ENCODE measurements around the gene KLHL42.
"Not testable (repeated sequence)": the region's sequence is repeated elsewhere in the genome, so short reads cannot be mapped to it uniquely, and the experiment has no call there.

The KLHL42 gene, protein sequence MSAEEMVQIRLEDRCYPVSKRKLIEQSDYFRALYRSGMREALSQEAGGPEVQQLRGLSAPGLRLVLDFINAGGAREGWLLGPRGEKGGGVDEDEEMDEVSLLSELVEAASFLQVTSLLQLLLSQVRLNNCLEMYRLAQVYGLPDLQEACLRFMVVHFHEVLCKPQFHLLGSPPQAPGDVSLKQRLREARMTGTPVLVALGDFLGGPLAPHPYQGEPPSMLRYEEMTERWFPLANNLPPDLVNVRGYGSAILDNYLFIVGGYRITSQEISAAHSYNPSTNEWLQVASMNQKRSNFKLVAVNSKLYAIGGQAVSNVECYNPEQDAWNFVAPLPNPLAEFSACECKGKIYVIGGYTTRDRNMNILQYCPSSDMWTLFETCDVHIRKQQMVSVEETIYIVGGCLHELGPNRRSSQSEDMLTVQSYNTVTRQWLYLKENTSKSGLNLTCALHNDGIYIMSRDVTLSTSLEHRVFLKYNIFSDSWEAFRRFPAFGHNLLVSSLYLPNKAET

GRCh38 chr12:27779920-27780611 lies at the start of gene KLHL42, which contains the start of gene MANSC4:
KLHL42 (plus strand) TSS chr12:27780233; CDS start chr12:27780331, 98 bp downstream.
MANSC4 (minus strand) TSS chr12:27780236; CDS start chr12:27771276, 8,960 bp downstream.
- DNase-seq, result peak; percentile 69

GRCh38 chr12:27732281-27732680 lies 47.8 kb upstream of the KLHL42 start:
- DNase-seq, result peak; percentile 15

DNA sequence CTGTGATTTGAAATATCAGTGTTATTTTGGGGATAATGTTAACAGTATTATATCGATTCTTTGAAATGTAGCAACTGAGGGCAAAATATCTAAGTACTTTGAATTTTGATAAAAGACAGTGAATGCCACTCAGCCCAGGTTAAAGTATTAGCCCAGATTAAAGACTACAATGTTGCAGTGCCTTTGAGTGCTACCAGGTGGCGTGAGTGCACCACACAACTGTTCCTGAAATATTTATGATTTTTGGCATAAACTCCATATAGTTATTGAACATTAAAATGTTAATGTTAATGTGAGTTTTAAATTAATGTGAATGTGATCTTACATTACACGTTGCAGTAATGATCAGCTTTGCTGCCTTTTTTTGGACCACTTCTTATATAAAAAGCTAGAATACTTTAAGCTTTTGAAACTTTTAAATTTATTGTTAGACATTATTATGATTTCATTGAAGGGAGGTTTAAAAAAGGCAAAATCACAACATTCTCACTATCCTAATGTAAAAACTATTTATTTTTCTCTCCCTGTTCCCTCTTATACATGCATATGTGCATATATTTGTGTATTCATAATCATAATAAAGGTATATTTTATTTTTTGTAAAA lies 46.9 kb upstream of the KLHL42 start:
- DNase-seq, result peak; percentile 27

- DNase-seq, result no peak
Observed at GRCh38 chr12:27733791-27734190, 46.2 kb upstream of the KLHL42 start.

DNA sequence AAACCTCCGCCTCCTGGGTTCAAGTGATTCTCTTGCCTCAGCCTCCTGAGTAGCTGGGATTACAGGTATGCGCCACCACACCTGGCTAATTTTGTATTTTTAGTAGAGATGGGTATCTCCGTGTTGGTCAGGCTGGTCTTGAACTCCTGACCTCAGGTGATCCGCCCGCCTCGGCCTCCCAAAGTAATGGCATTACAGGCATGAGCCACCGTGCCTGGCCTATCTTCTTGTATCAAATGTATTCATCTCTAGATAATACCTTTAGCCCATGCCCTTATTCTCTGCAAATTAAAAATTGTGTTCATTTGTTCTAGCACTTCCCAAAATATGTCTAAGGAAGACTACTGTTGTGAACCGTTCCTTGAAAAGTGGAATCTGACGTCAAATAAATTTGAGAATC lies 45.7 kb upstream of the KLHL42 start:
- DNase-seq, result not testable (repeated sequence)

- DNase-seq, result no peak
Observed at GRCh38 chr12:27743601-27744000, 36.4 kb upstream of the KLHL42 start.

DNA sequence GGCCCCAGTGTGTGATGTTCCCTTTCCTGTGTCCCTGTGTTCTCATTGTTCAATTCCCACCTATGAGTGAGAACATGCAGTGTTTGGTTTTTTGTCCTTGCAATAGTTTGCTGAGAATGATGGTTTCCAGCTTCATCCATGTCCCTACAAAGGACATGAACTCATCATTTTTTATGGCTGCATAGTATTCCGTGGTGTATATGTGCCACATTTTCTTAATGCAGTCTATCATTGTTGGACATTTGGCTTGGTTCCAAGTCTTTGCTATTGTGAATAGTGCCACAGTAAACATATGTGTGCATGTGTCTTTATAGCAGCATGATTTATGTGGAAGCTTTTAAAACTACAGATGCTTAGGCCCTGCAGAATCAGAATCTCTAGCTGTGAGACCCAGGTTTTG lies 34.3 kb upstream of the KLHL42 start:
- DNase-seq, result not testable (repeated sequence)

DNA sequence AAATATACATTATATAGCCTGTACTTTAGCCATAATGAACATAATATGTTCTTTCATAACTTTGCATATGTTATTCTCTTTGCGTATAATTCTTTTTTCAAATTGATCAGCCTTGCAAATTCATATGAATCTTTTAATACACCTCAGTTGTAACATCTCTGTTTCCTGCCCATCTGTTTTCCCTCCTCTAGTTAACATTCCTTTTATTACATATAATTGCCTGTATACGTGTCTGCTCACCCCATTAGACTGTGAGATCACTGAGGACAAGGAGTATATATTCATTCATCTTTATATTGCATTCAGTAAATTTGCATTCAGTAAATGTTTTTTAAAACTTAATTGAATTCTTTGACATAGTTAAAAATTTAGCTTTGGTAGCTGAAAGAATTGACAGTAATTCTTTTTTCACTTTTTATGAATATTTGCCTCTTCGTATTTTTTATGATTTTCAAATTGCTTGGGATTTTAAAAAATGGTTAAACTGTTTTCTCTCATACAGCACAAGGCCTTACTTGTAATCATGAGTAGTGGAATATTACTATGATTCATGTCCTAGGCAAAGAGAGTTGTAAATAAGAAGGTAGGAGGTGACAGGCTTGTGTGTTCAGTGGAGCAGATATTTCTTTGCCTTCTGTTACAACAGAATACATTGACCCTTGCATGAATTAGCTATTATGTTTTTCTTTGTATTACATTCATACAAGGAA lies 32.8 kb upstream of the KLHL42 start:
- no peak for DNase-seq

GRCh38 chr12:27751386-27752047 lies 28.5 kb upstream of the KLHL42 start:
- DNase-seq, result no peak

DNA sequence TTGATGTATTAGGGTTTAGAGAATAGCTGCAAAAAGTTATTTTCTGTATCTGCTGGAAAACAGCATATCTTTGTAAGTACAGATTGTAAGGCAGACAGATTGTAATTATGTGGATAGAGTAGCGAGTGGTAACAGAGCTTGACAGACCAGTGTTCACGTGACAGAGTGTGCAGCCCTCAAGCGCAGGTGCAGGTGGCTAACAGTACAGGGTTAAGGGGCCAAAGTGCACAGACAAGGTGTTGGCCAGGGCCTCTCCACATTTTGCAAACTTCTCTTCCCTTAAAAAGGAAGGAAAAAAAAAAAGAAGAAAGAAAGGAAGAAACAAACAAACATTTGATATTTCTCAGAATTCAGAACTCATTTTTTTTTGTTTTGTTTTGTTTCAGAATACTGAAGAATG lies 25.2 kb upstream of the KLHL42 start:
- DNase-seq, result no peak

GRCh38 chr12:27756670-27757195 lies 23.3 kb upstream of the KLHL42 start:
- no peak for DNase-seq

DNA sequence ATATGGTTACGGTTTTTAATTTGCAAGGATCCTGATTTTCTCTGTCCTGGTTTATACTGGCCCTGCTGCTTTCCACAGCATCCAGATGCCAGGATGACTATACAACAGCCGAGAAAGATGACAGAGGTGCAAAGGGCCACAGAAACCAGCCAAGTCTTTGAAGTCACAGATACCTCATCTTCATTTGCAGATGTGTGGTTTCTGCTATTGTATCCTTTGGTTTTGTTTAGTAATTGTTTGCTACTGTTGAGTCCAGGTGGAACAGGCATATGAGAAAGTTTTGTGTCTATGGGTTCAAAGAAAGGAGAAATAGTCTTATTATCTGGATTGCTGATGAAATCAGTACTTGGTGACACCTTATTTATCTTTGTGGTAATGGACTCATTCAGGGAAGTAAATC lies 17.3 kb upstream of the KLHL42 start:
- peak; percentile 64 for DNase-seq

- no peak for DNase-seq
Observed at GRCh38 chr12:27766587-27766986, 13.4 kb upstream of the KLHL42 start.

DNA sequence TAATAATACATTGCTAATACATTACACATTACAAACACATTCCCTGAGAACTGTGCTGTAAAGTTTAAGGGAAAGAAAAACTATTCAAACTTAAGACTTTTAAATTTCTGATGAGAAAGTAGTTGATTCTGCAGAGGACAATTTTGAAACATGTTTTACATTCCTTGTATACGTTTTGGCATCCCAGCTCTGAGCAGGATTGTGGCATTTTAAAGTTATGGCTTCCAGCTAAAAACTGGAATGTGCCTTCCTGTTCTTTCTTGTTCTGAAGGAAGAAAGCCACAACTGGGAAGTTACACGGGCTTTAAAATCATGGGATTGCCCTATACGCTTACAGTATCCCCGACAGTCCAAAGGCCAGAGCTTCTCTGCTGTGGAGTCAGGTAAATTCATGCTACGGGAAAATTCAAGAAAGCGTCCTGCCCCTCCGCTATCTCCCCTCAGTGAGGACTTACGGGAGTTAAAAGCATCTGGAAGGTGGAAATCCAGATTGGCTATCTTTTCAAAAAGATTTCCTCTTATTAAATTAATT lies 10.8 kb upstream of the KLHL42 start:
- no peak for DNase-seq

- DNase-seq, result no peak
Observed at GRCh38 chr12:27771481-27772327, 8.3 kb upstream of the KLHL42 start.

DNA sequence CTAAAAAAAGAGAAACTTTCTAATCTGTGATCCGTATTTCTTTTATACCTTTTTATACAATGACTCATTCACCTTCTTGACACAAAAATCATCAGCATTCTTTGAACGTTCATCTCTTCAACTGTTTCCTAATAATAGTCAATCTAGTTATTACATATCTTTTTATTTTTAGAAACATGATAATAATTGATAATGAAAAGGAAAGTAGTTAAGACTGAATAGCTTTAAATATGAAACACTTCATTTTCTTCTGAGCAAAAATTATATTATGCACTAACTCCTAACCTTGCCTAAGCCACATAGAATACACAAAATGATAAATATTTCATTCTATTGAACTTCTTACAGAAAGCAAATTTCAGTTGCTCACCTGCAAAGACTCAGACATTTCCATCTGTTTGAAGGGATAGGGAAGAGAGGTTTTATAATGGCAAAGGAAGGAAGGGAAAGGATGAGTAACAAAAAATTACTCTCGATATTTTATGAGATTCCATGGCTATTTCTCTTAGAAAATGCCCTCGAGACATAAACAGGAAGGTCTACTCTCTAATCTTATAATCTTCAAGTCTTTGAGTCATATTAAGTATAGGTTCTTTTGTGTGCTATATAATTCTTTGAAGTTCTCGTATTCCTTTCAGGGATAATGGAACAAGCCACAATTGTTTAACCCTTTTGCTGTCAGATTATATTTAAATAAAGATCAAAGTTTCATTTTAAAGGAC lies 7.5 kb upstream of the KLHL42 start:
- DNase-seq, result no peak

- DNase-seq, result no peak
Observed at GRCh38 chr12:27777141-27777540, 2.9 kb upstream of the KLHL42 start.

DNA sequence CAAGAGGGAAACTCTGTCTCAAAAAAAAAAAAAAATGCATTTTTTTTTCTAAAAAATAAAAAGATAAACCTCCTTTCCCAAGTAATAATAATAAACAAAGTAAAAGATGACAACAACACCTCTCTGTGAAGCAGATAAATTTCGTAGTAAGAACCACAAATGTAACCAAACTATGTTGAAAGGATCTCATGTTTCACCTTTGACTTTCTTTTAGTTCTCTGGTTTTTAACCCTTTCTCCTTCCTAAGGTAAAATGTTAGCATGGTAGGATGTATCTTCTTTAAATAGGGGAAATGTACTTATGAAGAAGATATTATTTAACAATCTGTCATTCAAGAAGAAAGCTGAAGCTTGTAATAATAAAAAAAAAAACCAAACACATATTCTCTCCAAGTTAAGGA lies 1.8 kb upstream of the KLHL42 start:
- DNase-seq, result no peak

DNA sequence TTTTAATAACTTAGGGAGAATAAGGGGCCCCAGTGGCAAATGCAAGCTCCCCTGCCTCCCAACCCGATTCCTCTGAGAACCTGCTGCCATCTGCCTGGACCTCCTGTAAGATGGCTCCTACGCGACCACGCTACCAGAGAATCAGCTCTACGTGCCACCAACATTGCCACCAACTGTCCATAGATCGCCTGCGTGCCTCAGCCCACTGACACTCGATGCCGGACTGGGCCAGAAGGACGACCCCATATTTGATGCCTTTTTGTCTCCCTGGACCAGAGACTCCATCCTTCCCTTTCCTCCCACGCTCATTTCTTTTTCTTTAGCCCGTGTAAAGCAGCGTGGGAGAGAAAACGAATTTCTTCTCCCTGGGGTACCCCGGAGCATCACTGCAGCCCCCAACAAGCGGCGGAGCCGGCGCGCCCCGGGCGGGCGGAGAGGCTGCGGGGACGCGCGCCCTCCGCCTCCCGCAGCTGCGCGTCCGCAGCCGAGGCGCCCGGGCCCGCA lies 565 bp upstream of the KLHL42 start:
- no peak for DNase-seq
